ENCODE measurements around the gene FKBP14. TPM values are rescaled to one million over a fixed set of nuclear protein-coding genes. Genes with fewer than 3 reads are reported as not detected.

Gene FKBP14
- total and polyA plus RNA-seq, 9 of the 15 experiments (the other 6 are each of a cell fraction or from before 2014, with no cell fraction given), result 5.3 to 27.9 (median 14.3) TPM

GRCh38 chr7:29968683-29969395 is 57.7 kb downstream of the FKBP14 start:
- H3K27ac ChIP-seq (ENCODE audit: extremely low read depth, low read depth, low read length), result no peak overlapping the region
- no peak overlapping the region for H3K4me3 ChIP-seq
- in situ Hi-C loops (cut with MboI) (no loop called here), intact Hi-C loops (cut with micrococcal nuclease) (no loop called here)
- FAIRE-seq (no peak), ATAC-seq (no peak), DNase-seq (ENCODE audit: extremely low read depth in 1 of 4, low spot score in 3 of 4) (no peak)
- no peaks in the 10 kb centered on the region for H3K4me1 ChIP-seq (replicated peaks in 1 of 2; ENCODE audit: control insufficient read depth in 2 of 2, insufficient read depth in 2 of 2, low read length in 2 of 2)
- no peaks in the 10 kb centered on the region for H3K9me3 ChIP-seq (replicated peaks; ENCODE audit: control insufficient read depth, insufficient read depth, low read depth, low read length)
- H3K9me1 ChIP-seq (ENCODE audit: control insufficient read depth, insufficient read depth, low read length), result no peaks in the 10 kb centered on the region
- H3K9ac ChIP-seq (ENCODE audit: insufficient read depth in 1 of 2, low read depth in 2 of 2, low read length in 2 of 2), result no peak overlapping the region
- H4K20me1 ChIP-seq (replicated peaks; ENCODE audit: control insufficient read depth, insufficient read depth, low read length), result no peaks in the 10 kb centered on the region
- no peak overlapping the region for H3K4me2 ChIP-seq (ENCODE audit: insufficient read depth, low read length)
- no peaks in the 10 kb centered on the region for H3K79me2 ChIP-seq (ENCODE audit: control insufficient read depth, insufficient read depth, low read length)
- no TSS peak for BruUV-seq (replicated peaks)
- 4% methylated on average over 12 of the region's 12 CpGs for WGBS (ENCODE audit: insufficient coverage, low coverage, missing lambda C conversion rate)
- CTCF ChIA-PET (ENCODE audit: low intra/inter-chr PET ratio), result interaction anchor here (0.6 kb wide), 1 partner anchor 137 kb away, joined by 4 read pairs; no protein-coding TSS in a partner anchor
- peaks cover 2 to 11% of the 10 kb centered on the region in 2 experiments; a peak in 4 of 5 replicates for H3K27me3 ChIP-seq (ENCODE audit: control insufficient read depth in 2 of 2, insufficient read depth in 2 of 2, low read length in 2 of 2)
- TF ChIP-seq TAF7 (tag; IDR thresholded peaks at IDR 0.05) (no peak), ZBTB9 (CRISPR knock-in tag; IDR thresholded peaks at IDR 0.05) (no peak), HDAC1 (IDR thresholded peaks at IDR 0.05) (no peak)
- no peak overlapping the region for H2AFZ ChIP-seq (ENCODE audit: low read depth, low read length)
- H3K36me3 ChIP-seq (ENCODE audit: control insufficient read depth, insufficient read depth, low read length), result no peaks in the 10 kb centered on the region
- POLR2A ChIA-PET, result interaction anchor here (2.4 kb wide), 1 partner anchor 10 kb away, joined by 6 read pairs; no protein-coding TSS in a partner anchor
